Stimulated activated CD4-positive, alpha-beta T cell treated with anti-CD3 and anti-CD28 coated beads, Interleukin-12 subunit alpha, Interleukin-12 subunit beta, amount 100 ng/mL, for 4 hours (primary cell): ENCODE data around the gene RFX1.
"Not testable (repeated sequence)": the region's sequence is repeated elsewhere in the genome, so short reads cannot be mapped to it uniquely, and the experiment has no call there.

Source experiments
- DNase-seq: peaks from one replicate; pipeline ENCODE4 v3.0.0-alpha.2; 2020

The RFX1 gene

GRCh38 chr19:14006085-14006765 is at the start of gene RFX1:
TSS of gene RFX1 (minus strand) at chr19:14006320. CDS start at chr19:13993843, 12,477 bp downstream.
- DNase-seq = peak; percentile 100

- no peak for DNase-seq
Measured at GRCh38 chr19:14055396-14055795, 49.3 kb upstream of the RFX1 start.

- DNase-seq = no peak
Measured at GRCh38 chr19:14054721-14055120, 48.6 kb upstream of the RFX1 start.

GRCh38 chr19:14054099-14054498 is 48.0 kb upstream of the RFX1 start:
- no peak for DNase-seq

- no peak for DNase-seq
Measured at GRCh38 chr19:14053500-14053899, 47.4 kb upstream of the RFX1 start.

- no peak for DNase-seq
Measured at GRCh38 chr19:14053032-14053431, 46.9 kb upstream of the RFX1 start.

GRCh38 chr19:14052470-14052869 is 46.4 kb upstream of the RFX1 start:
- no peak for DNase-seq

- DNase-seq = no peak
Measured at GRCh38 chr19:14051980-14052379, 45.9 kb upstream of the RFX1 start.

GRCh38 chr19:14050961-14051360 is 44.8 kb upstream of the RFX1 start:
- not testable (repeated sequence) for DNase-seq

GRCh38 chr19:14050512-14050911 is 44.4 kb upstream of the RFX1 start:
- no peak for DNase-seq

- DNase-seq = peak; percentile 76
Measured at GRCh38 chr19:14048443-14049153, 42.5 kb upstream of the RFX1 start.

- DNase-seq = not testable (repeated sequence)
Measured at GRCh38 chr19:14047866-14048265, 41.7 kb upstream of the RFX1 start.

- not testable (repeated sequence) for DNase-seq
Measured at GRCh38 chr19:14042659-14043608, 36.8 kb upstream of the RFX1 start.

- DNase-seq = no peak
Measured at GRCh38 chr19:14039181-14039580, 33.1 kb upstream of the RFX1 start.

- no peak for DNase-seq
Measured at GRCh38 chr19:14035706-14036105, 29.6 kb upstream of the RFX1 start.

GRCh38 chr19:14035159-14035558 is 29.0 kb upstream of the RFX1 start:
- DNase-seq = not testable (repeated sequence)

GRCh38 chr19:14033946-14034345 is 27.8 kb upstream of the RFX1 start:
- DNase-seq = no peak

GRCh38 chr19:14031719-14032480 is 25.8 kb upstream of the RFX1 start, which contains the start of gene IL27RA:
TSS of gene IL27RA (plus strand) at chr19:14031762. CDS start at chr19:14031873, 111 bp downstream.
- peak; percentile 80 for DNase-seq

GRCh38 chr19:14030997-14031718 is 25.0 kb upstream of the RFX1 start:
- DNase-seq = no peak

GRCh38 chr19:14028901-14029300 is 22.8 kb upstream of the RFX1 start:
- DNase-seq = no peak

- DNase-seq = no peak
Measured at GRCh38 chr19:14027856-14028450, 21.8 kb upstream of the RFX1 start, which contains the start of gene RLN3. TSS of gene RLN3 (plus strand) at chr19:14028148. CDS start at chr19:14028205, 57 bp downstream.
